Measurements from ENCODE around the gene FSTL5. TPM values are rescaled to one million over a fixed set of nuclear protein-coding genes. Genes with fewer than 3 reads are reported as not detected.

Gene FSTL5
- total RNA-seq, 2 donors from 2014 or later: 0.13 TPM; not detected in 1

- no peak for TF ChIP-seq CTCF (IDR thresholded peaks at IDR 0.05)
- Histone ChIP-seq H3K9ac (ENCODE audit: low read depth in 2 of 2, low read length in 2 of 2) (no peak overlapping the region), H3K27ac (no peak overlapping the region), H3K4me3 (no peak overlapping the region), H3K9me3 (no peaks in the 10 kb centered on the region), H3K4me1 (no peaks in the 10 kb centered on the region), H3K27me3 (no peaks in the 10 kb centered on the region), H3K36me3 (no peaks in the 10 kb centered on the region)
- DNase-seq: no peak
- intact Hi-C loops (cut with DNase I): no loop called here
These were observed 459.1 kb downstream of the FSTL5 start for GRCh38 chr4:161704653-161705052.

- no peak for DNase-seq
- TF ChIP-seq CTCF (IDR thresholded peaks at IDR 0.05): no peak
- intact Hi-C loops (cut with DNase I): no loop called here
- Histone ChIP-seq H3K27ac (no peak overlapping the region), H3K36me3 (no peaks in the 10 kb centered on the region), H3K4me3 (no peak overlapping the region), H3K27me3 (no peaks in the 10 kb centered on the region), H3K9ac (ENCODE audit: low read depth in 2 of 2, low read length in 2 of 2) (no peak overlapping the region), H3K9me3 (no peaks in the 10 kb centered on the region), H3K4me1 (no peaks in the 10 kb centered on the region)
These were observed 459.8 kb downstream of the FSTL5 start for GRCh38 chr4:161704040-161704439.

- Histone ChIP-seq H3K4me1 (no peaks in the 10 kb centered on the region), H3K9me3 (no peaks in the 10 kb centered on the region), H3K27me3 (no peaks in the 10 kb centered on the region), H3K9ac (ENCODE audit: low read depth in 2 of 2, low read length in 2 of 2) (no peak overlapping the region), H3K4me3 (no peak overlapping the region), H3K27ac (no peak overlapping the region), H3K36me3 (no peaks in the 10 kb centered on the region)
- TF ChIP-seq CTCF (IDR thresholded peaks at IDR 0.05): no peak
- DNase-seq: no peak
- intact Hi-C loops (cut with DNase I): no loop called here
These were observed 461.5 kb downstream of the FSTL5 start for GRCh38 chr4:161702287-161702686.

GRCh38 chr4:161696944-161697343 is 466.9 kb downstream of the FSTL5 start:
- no peaks in the 10 kb centered on the region for H3K4me1 ChIP-seq
- no peak for DNase-seq
- no peaks in the 10 kb centered on the region for H3K27me3 ChIP-seq
- no peak overlapping the region for H3K27ac ChIP-seq
- no peak overlapping the region for H3K9ac ChIP-seq (ENCODE audit: low read depth in 2 of 2, low read length in 2 of 2)
- H3K4me3 ChIP-seq: no peak overlapping the region
- intact Hi-C loops (cut with DNase I): no loop called here
- no peaks in the 10 kb centered on the region for H3K36me3 ChIP-seq
- TF ChIP-seq CTCF (IDR thresholded peaks at IDR 0.05): no peak
- H3K9me3 ChIP-seq: no peaks in the 10 kb centered on the region

- intact Hi-C loops (cut with DNase I): no loop called here
- Histone ChIP-seq H3K9me3 (no peaks in the 10 kb centered on the region), H3K27me3 (no peaks in the 10 kb centered on the region), H3K9ac (ENCODE audit: low read depth in 2 of 2, low read length in 2 of 2) (no peak overlapping the region), H3K36me3 (no peaks in the 10 kb centered on the region), H3K4me1 (no peaks in the 10 kb centered on the region), H3K4me3 (no peak overlapping the region), H3K27ac (no peak overlapping the region)
- TF ChIP-seq CTCF (IDR thresholded peaks at IDR 0.05): no peak
- no peak for DNase-seq
These were observed 483.7 kb downstream of the FSTL5 start for GRCh38 chr4:161680146-161680545.

GRCh38 chr4:161664740-161665139 is 499.1 kb downstream of the FSTL5 start:
- no peak for DNase-seq
- intact Hi-C loops (cut with DNase I): no loop called here
- Histone ChIP-seq H3K4me3 (no peak overlapping the region), H3K4me1 (no peaks in the 10 kb centered on the region), H3K9ac (ENCODE audit: low read depth in 2 of 2, low read length in 2 of 2) (no peak overlapping the region), H3K27ac (no peak overlapping the region), H3K9me3 (no peaks in the 10 kb centered on the region), H3K36me3 (no peaks in the 10 kb centered on the region), H3K27me3 (no peaks in the 10 kb centered on the region)
- no peak for TF ChIP-seq CTCF (IDR thresholded peaks at IDR 0.05)
